D721Med (cell line): ENCODE measurements around the gene FRMD5.
"Not testable (repeated sequence)": the region's sequence is repeated elsewhere in the genome, so short reads cannot be mapped to it uniquely, and the experiment has no call there.

ENCODE experiments used
- DNase-seq: peaks from one replicate; pipeline ENCODE4 v3.0.0; 2011; ENCODE audit warnings: low spot score; ENCODE audit not compliant: insufficient read length
- FAIRE-seq: peaks from 2 replicates; lab custom pipeline; 2011; peaks lifted over from hg19 to GRCh38; lab: Jason Lieb, UNC
- CTCF ChIP-seq: IDR thresholded peaks from 2 replicates; pipeline ENCODE4 v1.5.1; 2012; ENCODE audit warnings: mild to moderate bottlenecking, control low read depth; ENCODE audit not compliant: insufficient read depth; ENCODE audit errors: missing control alignments

FRMD5 gene

GRCh38 chr15:43859546-43859945, 335.5 kb downstream of the FRMD5 start:
- DNase-seq (no peak), FAIRE-seq (no peak)
- TF ChIP-seq CTCF: no peak

GRCh38 chr15:43854801-43855200, 340.3 kb downstream of the FRMD5 start:
- DNase-seq: no peak
- no peak for TF ChIP-seq CTCF
- FAIRE-seq: no peak

- no peak for FAIRE-seq
- no peak for TF ChIP-seq CTCF
- DNase-seq: no peak
Measured at GRCh38 chr15:43852607-43853006, 342.5 kb downstream of the FRMD5 start.

GRCh38 chr15:43851251-43851650, 343.8 kb downstream of the FRMD5 start:
- DNase-seq (no peak), FAIRE-seq (no peak)
- no peak for TF ChIP-seq CTCF

GRCh38 chr15:43845421-43845820, 349.6 kb downstream of the FRMD5 start:
- no peak for DNase-seq
- FAIRE-seq: no peak
- no peak for TF ChIP-seq CTCF

- FAIRE-seq, DNase-seq: not testable (repeated sequence)
Measured at GRCh38 chr15:43832485-43832884, 362.6 kb downstream of the FRMD5 start.

- FAIRE-seq: not testable (repeated sequence)
Measured at GRCh38 chr15:43831519-43832052, 363.5 kb downstream of the FRMD5 start.

GRCh38 chr15:43830691-43831275, 364.3 kb downstream of the FRMD5 start:
- not testable (repeated sequence) for FAIRE-seq, DNase-seq

More at GRCh38 chr15:43831519-43832052, 363.5 kb downstream of the FRMD5 start:
- not testable (repeated sequence) for DNase-seq

GRCh38 chr15:43829951-43830540, 365.0 kb downstream of the FRMD5 start:
- FAIRE-seq, DNase-seq: not testable (repeated sequence)
